ENCODE results near the gene HLX. TPM values are rescaled to one million over a fixed set of nuclear protein-coding genes. Genes with fewer than 3 reads are reported as not detected.

HLX gene
- total RNA-seq, 1 experiment from 2014 or later, result not detected

- DNase-seq (ENCODE audit: low spot score), result no peak
Observed at GRCh38 chr1:220894924-220895256, 15.6 kb downstream of the HLX start.

DNA sequence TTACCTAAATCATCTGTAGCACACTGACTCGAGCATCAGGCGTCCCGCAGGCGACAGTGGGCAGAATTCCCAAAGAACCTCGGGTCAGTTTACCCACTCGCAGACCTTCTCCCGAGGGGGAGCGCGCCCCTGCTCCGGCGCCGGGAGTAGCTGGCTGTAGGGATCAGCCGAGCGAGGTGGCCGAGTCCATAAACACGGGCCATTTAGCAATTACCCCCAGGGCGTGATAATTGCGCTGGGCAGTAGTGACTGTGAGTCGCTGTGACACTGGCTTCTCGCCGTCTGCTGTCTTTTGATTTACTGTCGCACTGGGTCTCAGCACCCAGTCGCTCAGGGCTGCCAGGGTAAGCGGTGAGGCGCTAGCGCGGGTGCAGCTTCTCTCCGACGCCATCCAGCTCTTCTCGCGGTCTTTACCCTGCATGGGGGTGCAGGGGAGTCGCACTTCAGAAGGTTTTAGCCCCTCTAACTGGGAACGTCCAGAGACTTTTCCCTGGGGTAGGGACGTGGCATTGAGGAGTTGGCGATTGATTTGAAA lies 16.2 kb downstream of the HLX start:
- no peak for DNase-seq (ENCODE audit: low spot score)

DNA sequence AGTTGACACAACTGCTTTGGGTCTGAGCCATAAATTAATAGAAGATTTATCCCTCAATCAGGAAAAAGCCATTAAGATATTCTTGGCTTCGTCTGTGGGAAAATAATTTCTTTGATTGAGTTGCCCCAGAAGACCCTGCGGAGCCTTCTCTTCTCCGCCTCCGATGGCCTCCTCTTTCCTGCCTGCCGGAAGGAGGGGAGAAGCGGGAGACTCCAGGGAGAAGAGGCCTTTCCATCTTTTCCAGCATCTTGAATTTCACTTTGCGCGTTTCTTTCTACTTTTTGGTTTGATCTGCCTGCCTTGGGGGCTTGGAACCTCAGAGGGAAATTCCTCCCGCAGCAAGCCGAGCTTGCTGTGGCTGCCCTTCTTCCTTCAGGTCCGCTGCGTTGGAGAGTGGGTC lies 16.8 kb downstream of the HLX start:
- no peak for DNase-seq (ENCODE audit: low spot score)

DNA sequence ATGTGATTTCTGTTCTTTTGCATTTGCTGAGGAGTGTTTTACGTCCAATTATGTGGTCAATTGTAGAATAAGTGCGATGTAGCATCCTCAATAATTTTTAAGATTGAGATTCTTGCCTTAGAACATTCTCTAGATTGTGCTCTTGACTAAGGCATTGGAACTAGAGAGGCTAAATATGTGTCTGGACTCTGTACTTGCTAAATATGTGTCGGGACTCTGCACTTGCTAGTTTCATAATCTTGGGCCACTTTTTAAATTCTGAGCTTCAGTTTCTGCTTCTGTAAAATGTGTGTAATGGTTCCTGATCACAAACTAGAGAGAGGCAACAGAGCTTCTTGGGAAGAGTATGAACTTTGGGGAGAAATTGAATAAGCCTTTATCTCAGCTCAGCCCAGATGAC lies 21.6 kb downstream of the HLX start:
- DNase-seq (ENCODE audit: low spot score), result no peak

DNA sequence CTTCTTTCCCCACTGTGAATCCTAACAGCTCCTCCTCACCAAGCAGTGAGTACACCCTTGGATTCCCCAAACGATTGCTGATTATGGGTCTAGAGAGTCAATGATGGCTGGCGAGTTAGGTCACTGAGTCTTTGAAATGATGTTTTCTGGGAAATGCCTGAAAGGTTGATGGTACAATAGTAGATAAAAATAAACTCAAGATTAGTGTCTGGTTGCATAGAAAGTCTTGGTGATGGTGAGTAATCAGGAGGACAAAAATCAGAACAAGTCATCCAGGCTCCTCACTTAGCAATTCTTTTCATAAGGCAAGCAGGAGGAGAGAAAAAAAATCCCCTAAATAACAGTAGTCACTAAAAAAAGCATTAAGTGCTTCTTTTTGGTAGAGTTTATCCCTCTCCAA lies 22.6 kb downstream of the HLX start:
- no peak for DNase-seq (ENCODE audit: low spot score)

DNA sequence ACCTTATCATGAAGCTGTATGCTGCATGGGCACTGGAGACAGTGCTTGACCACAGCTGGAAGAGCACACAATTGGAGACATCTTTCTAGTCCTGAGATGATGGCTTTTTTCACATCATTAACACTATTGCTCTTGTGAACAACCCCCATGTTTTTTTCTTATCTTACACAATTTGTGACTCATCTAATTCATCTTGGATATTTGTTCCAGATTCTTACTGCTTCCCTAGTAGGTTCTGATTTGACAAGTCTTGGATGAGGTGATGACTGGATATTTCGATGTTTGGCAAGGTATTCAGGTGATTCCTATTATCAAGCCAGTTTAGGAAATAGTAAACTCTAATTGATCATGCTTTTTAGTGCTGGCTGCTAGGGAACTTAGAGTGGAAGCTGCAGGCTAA lies 23.7 kb downstream of the HLX start:
- DNase-seq (ENCODE audit: low spot score), result no peak

DNA sequence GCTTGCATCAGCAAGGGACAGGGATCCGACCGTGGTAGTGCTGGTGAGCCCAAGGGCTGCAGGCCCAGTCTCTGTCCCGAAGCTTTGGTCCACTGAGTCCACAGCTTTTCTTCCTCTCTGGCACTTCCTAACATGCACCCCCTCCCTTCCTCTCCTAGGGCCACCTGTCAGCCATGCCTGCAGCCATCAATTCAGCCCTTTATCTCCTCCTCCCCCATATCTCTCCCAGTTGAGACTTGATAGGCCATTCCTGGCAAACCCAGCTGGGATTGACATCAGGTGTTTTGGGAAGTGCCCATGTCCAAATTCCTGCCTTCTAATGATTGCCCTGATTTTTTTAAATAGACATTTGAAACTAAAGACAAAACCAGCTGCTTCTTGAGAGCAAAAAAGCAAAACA lies 25.6 kb downstream of the HLX start:
- no peak for DNase-seq (ENCODE audit: low spot score)

DNA sequence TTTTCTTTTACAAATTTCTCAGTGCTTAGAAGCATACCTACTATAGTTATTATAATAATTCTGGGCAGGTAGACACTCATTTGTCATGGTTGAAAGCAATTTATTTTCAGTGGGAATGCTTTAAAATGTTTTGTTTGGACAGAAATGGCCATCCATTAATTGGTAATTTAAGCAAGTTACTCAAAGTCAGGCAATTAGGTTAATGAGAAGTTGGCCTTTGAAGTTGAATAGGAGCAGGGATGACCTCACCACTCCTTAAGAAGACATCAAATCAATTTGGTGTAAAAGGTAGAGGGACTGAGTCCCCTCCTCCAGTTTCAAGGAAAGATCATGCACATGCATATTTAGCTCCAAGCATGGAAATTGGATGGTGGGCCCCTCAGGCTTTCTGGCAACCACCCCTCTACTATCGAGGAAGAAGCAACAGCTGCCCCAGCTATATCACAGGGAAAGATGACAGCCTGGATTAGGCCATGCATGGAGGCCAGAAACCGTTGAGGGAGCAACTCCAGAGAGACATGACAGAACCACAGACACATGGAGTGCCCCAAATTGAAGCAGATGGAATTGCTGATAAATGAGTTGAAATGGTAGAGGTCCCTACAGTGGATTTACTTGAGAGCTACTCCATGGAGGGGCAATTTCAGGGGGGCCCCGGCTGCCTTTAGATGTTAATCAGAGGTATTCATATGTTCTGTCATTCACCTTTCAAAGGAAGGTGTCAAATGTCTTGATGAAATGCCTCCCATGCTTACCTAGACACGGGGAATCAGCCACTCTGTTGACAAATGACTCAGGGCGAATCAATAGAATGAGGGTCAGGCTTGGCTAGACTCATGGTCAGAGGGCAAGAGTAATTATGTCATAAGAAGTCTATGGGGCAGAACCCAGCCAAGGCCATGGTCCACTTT lies 26.7 kb downstream of the HLX start:
- DNase-seq (ENCODE audit: low spot score), result no peak

DNA sequence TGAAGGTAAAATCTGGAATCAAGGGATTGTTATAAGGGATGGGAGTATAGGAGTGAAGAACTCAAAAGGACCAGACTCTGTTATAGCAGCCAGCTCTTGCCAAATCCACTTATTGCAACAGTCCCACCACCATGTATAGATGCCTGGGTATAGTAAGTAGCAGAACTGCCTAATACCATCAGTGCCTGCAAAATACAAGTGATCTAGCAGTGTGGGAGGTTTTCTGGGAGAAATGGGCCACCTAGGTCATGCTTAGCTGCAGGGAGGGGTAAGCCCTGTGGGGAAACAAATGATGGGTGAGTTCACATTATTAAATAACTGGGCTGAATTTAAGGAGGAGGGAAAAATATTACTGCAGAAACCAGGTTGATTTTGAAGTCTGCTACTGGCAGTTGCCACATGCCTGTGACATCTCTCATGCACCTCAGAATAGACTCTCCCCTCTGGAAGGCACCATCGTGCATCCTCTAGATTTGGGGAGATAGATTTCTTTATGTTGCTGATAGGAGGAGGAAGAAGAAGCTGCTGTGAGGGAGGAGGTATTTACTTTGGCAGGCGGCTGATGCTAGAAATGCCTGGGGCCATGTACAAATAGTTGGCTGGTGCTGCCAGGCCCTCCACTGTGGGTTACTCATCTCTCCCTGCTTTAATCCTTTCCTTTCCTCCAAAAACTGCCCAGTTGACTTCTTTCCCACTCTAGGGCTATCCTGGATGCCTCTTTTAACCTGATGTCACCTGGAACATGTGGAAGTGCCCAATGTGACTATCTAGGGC lies 27.5 kb downstream of the HLX start:
- no peak for DNase-seq (ENCODE audit: low spot score)

DNA sequence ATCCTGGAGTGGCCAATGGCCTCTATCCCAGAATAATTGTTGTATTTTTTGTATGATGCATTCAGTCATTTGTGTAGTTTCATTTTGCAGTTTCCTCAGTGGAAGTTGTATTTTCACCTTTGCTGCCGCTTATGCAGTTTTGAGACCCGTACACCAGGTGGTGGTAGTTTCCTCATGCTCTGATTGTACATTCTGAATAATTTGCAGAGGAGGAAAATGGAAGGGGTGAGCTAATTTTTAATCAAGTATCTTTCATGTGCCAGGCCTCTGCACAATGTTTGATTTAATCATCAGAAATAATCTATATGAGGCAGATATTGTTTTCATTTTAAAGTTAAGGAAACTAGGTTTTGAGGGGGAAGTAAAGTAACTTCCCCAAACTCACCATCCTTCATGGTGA lies 29.5 kb downstream of the HLX start:
- DNase-seq (ENCODE audit: low spot score), result peak; percentile 7

GRCh38 chr1:220910021-220910420 lies 30.8 kb downstream of the HLX start:
- no peak for DNase-seq (ENCODE audit: low spot score)

- no peak for DNase-seq (ENCODE audit: low spot score)
Observed at GRCh38 chr1:220914283-220915116, 35.3 kb downstream of the HLX start.

DNA sequence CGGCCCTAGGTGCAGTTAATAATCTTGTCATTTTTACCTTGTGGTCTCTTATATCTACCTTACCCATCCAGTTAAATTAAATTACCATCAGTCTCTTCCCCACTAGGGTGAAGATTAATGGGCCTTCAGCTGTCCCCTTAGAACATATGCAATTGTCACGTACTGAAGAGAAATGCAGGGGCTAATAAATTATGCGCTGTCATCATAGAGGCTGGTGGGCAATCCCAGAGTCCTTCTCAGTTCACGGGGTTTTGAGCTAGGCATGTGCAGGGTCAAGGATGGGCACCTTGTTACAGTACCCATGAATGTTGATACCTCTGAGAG lies 35.8 kb downstream of the HLX start:
- no peak for DNase-seq (ENCODE audit: low spot score)

GRCh38 chr1:220915954-220916353 lies 36.7 kb downstream of the HLX start:
- no peak for DNase-seq (ENCODE audit: low spot score)

DNA sequence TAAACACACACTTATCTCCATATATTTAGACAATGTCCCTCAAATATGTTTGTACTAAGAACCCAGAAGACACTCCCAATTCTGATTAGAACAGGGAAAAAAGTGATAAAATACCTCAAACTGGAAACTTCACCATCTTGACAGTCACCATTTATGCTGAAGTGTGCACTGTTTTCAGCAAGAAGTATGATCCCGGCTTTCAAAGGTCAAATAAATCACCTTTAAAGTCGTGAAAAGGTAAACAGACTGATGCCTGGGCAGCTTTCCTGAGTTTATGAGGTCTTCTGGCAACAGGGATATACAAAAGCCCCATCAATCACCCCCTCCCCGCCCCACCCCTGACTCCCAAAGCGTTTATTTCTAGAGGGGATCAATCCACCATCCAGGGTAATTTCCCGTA lies 37.9 kb downstream of the HLX start:
- no peak for DNase-seq (ENCODE audit: low spot score)

- DNase-seq (ENCODE audit: low spot score), result no peak
Observed at GRCh38 chr1:220917535-220918209, 38.4 kb downstream of the HLX start.

- DNase-seq (ENCODE audit: low spot score), result no peak
Observed at GRCh38 chr1:220918285-220918951, 39.2 kb downstream of the HLX start.

GRCh38 chr1:220920967-220921366 lies 41.7 kb downstream of the HLX start:
- DNase-seq (ENCODE audit: low spot score), result no peak

DNA sequence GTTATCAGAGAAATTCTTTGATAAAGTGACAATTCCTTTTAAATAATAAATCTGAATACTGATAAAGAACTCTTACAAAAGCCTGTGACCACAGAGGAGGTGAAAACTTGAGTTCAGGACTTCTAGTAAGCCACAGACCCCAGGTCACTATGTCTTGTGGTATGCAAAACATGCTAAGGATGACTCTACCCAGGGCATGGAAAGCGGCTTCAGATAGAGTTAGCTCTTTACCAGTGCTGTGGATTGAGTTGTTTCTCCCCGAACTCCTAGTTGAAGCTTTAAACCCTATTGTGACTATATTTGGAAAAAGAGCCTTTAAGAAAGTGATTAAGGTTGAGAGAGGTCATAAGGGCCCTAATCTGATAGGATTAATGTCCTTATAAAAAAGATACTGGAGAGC lies 42.3 kb downstream of the HLX start:
- no peak for DNase-seq (ENCODE audit: low spot score)

- no peak for DNase-seq (ENCODE audit: low spot score)
Observed at GRCh38 chr1:220921971-220922635, 42.9 kb downstream of the HLX start.
